HG03103 (cell line): ENCODE measurements around the gene SP140.
"Not testable (repeated sequence)": the region's sequence is repeated elsewhere in the genome, so short reads cannot be mapped to it uniquely, and the experiment has no call there.

Experiments used
- ATAC-seq: cut with Tn5 transposase; IDR thresholded peaks from one replicate; pipeline ENCODE4 v1.9.1; 2021; ENCODE audit warnings: low read depth; ENCODE audit not compliant: unreplicated experiment

The SP140 gene

DNA sequence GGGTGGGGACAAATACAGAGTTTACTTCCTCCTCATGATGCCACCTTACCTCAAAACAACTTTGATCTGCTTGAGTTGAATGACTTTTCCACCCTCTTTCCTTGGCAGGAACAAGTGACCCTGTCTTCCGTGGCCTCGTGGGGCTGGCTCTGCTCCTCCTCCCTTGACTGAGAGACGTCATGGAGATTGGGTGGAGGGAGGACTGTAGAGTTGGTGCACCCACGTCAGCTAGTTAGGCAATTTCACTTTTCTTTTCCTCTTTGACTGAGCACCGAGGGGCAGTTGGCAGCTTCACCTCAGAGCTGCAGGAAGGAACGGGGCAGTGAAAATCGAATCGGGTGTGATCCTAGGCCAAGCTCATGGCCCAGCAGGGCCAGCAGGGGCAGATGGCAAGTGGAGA is at the start of gene SP140:
Gene SP140, plus strand, starts transcription at position 251 of the 400 bp plus-strand sequence. Its CDS starts 109 bp downstream, at position 360.
- ATAC-seq, result peak; percentile 59

DNA sequence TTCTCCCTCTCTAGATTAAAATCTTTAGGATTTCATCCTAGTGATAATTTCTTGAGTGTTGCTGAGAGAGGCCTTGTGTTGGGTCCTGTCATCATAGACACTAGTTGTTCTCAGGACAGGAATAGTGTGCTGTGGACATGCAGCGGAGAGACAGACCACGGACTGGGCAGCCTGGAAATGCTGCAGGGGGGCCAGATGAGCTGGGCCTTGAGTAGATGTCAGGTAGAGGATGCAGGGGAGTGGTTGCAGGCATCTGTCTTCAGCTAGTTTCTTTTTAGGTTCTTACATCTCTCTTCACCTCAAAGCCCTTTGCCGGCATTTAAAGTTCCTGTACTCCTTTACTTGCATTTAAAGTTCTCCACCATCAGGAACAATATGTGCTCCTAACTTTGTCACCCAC is 48.5 kb upstream of the SP140 start:
- no peak for ATAC-seq

DNA sequence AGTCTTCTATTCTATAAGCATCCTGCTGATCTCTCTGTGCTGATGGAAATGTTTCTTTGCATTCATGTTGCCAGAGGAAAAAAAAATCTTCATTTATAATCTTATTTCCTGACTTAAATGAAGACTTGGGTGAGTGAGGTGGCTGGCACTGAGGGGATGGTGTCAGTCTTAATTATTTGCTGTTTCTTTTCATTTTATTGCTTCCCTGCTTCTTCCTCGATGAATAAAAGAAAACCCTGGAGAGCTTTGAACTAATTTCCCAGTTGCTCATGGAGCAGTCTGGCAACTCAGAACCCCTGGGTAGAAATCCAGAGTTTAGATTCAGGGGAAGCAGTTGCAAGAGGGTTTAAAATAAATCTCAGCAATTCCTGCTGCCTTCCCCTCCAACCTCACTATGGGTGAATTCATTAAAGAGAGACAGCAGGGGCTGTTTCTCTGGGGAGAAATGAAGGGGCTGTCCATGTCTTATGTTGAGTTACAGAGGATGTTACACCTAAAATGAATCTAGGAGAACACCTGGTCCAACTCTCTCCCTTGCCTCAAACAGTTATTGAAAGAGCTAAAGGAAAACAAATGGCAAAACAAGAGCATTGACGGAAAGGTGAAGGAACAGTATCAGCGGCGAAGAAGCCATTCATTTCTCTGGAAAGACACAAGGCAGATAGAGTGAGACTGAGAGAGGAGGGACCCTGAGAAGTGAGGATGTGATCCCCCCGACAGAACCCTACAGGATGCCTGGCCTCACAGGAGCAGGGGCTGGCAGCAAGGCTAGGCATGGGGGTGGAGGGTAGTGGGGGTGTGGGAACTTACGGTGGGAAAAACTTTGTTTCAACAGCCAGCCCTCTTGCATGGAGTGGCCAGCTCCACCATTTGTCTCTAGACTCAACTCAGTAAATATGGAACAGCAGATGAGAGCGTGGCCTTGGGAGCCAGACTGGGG is 46.7 kb upstream of the SP140 start:
- ATAC-seq, result no peak

DNA sequence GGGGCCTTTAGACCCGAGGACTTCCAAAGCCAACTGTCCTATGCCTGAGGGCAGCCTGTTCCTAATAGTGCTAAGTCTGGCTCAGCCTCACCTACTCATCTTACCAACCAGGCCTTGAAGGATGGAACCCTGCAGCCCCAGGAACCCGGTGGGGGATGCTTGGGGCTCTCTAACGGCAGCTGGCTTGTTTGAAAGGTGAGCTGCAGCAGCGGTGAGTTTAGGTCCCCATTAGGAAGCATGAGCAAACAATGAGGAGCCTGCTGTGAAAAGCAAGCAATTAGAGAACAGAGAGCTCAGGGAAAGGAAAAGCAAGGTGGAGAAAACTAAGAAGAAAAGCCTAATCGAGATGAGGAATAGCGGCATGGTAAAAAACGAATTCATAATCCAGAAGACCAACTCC is 45.6 kb upstream of the SP140 start:
- ATAC-seq, result no peak

DNA sequence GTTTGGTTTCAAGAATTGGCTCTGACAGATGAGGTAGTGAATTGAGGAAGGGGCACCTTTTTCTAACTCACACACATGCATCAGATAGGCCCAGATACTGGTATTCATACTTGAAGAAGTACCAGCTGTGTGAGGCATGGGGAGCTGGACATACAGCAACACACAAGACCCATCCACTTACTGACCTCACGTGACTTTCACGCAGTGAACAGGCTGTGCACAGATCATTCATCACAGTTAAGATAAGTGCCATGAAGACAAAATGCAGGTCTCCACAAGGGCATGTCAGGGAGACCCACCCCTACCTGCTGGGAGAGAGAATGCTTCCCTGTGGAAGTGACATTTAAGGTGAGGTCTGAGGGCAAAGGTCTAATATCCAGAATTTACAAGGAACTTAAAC is 44.3 kb upstream of the SP140 start:
- ATAC-seq, result no peak

DNA sequence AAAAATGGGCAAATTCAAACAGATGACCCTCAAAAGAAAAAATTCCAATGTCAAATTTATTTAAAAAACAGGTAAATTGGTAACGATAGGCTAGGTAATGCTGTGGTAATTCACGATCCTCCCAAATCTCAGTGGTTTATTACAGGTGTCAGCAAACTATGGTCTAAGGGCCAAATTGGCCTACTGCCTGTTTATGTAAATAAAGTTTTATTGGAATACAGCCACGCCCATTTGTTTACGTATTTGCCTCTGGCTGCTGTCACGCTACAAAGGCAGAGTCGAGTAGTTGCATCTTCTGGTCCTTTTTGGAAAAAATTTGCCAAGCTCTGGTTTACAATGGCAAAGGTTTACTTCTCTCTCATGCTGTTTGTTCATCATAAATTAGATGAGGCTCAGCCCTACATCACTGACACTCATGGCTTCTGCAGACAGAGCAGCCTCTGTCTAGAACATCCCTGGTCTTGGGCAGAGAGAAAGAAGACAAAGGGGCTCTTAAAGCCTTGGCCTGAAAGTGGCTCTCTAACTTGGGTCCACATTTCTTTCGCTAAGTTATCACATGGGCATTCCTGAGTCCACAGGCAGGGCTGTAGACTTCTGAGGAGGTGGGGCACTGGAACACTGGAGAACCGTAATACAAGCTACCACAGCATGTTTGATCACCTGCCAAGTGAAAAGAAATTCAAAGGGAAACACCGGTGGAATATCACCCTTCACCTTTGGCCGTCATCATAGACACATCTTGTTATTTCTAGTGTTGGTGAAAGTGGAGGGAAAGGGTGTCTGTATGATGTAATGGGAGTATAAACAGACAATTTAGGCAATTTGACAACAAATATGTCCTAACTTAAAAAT is 40.6 kb upstream of the SP140 start:
- ATAC-seq, result no peak

DNA sequence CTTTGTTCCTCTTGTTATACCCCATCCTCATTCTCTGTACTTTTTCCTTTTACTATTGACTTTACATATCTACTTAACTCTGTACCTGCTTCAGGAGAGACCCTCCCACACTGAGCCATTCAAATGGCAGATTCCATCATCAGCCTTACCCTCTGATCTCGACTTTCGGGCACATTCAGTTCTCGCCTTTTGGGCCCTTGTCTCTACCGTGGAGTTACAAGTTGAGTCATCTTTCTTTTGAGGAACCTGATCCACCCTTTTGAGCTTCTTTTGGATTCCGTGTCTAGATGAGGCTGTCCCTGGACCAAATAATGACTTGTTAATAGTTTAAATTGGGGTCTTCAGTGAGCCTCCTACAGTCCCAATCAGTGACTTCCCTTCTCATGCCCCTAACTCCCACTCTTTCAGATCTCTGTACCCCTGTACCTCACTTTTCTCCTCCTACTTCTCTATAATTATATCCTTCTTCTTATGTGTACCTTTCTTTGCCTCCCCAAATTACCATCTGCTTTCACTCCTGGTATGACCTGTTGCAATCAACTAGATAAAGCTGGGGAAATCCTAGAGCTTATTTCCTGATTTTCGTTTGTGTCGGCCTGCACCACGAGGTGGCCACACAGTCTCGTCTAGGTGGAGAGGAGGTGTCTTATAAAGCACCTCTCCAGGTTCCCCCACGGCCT is 23.0 kb upstream of the SP140 start:
- ATAC-seq, result peak; percentile 41

DNA sequence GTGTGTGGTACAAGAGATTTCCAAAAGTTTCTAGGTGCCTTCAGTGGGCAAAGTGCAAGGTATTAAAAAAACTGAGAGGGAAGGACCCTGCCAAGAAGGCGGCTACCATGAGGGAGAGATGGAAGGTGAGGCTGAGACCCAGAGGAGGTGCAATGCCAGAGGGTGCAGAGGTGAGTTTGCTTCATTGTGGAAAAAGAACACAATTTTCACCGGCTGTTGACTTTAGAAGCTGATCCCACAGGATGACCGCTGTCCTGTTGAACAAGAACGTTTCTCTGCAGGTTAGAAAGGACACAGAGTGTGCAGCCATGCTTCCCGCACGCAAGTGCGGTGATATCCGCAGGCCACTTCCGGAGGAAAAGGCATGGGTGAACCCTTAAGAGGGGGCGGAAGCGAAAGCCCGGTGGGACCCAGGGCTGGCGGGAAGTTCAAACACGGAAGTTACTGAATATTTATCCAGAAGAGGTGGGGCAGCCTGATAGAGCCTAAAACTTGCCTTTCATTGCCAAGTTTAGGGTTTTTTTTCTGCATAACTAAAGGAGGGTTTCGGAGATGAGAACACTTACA is 22.3 kb upstream of the SP140 start:
- ATAC-seq, result peak; percentile 68

DNA sequence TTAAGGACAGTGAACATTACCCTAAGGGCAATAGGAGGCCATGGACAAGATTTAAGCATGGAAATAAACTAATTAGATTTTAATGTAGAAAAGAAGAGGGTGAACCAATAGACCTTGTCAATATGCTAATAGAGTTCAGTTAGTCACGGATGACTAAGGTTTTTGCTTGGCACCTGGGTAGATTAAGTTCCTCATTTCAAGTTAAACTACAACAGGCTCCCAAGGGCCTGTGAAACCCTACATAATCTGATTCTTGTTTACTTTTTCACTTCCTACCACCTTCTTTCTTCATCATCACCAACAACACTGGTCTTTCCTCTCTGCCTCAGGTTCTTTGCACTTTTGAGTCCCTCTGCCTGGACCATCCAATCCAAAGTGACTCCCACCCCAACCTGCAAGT is 20.5 kb upstream of the SP140 start:
- no peak for ATAC-seq

DNA sequence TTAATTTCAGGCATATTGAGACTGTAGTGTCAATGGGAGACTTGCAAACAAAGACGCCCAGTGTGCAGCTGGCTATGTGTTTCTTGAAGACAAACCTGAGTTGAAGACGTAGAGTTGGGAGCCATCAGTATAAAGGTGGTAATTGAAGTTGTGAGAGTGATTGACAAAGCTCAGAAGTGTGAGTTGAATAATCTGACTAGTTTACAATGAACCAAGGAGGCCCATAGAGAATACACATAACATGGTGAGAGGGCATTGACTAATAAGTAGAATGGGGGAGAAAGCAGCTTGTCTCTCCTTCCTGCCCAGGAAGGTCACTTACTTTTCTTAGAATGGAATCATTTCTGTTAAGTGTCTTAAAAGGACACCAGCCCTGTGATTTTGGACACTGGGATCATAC is 19.8 kb upstream of the SP140 start:
- ATAC-seq, result no peak

DNA sequence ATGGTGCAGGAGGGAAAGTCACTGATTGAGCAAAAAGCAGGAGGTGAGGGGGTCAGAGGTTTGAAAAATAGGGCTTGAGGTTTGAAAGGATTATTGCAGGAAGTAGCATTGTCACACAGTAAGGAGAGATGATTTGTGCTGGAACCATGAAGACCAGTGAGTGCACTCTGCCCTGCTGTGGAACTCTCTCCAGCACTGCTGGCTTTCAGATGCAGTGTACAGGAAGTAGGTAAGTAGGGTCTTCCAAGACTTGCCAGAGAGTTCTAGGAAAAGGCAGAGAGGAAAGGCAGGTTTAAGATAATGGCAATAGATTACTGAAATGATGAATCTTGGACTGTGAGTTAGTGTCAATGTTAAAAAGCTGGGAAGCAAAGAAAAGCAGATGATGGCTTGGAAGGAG is 17.0 kb upstream of the SP140 start:
- no peak for ATAC-seq

DNA sequence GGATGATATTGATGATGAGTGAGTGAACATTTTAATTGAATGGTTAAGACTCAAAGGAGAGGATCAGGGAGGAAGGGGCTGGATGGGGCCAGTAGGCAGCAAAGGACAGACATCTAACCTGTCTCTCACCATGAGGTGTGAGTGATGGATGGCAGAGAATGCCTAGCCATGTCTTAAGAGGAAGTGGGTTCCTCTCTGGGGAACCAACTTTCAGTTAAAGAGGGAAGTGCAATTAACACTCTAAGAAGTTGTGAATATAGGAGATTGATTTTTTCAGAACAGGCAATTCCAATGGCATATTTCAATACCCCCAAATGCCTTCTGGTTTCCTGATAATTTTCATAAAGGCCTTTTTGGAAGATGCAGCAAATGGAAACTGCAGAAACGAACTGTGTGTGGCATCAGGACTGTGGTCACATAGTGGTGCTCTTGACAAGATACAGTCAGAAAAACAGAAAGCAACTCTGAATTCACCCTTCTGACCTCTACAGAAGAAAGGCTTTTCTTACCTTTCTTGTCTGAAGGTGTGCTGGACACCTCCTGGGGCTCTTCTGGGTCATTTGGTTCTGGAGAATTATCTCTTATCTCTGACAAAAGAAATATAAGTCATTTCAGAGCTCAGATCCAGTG is 16.0 kb upstream of the SP140 start:
- ATAC-seq, result no peak

DNA sequence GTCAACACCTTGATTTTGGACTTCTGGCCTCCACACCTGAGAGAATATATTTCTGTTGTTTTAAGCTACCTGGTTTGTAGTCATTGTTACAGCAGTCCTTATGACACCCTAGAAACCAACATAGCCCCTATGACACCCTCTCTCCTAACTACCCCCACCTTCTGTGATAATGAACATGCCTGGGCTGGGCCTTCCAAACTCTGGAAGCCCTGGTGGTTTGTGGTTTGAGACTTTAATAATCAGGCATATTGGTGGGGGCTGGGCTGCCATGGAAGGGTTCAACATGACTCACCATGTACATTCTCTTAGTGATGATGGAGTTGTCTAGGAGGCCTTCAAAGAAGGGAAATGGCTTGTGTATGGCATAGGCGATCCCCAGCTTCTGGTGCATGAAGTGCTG is 9.0 kb upstream of the SP140 start:
- no peak for ATAC-seq

DNA sequence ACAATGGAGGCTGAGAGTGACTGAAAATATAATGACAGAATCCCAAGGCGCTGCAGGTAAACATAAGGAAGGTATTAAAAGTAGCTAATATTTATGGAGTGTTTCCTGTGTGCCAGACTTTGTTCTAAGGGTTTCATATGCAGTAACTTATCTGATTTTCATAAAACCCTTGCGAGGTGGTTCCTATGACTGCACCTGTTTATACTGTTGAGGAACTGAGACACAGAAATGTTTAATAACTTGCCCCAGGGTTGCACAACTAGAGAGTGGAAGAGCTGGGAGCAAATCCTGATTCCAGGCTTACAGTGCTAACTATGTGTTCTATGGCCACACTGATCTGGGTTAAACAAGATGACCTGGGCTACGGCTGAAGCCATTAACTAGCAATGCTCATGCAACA is 8.1 kb upstream of the SP140 start:
- no peak for ATAC-seq

DNA sequence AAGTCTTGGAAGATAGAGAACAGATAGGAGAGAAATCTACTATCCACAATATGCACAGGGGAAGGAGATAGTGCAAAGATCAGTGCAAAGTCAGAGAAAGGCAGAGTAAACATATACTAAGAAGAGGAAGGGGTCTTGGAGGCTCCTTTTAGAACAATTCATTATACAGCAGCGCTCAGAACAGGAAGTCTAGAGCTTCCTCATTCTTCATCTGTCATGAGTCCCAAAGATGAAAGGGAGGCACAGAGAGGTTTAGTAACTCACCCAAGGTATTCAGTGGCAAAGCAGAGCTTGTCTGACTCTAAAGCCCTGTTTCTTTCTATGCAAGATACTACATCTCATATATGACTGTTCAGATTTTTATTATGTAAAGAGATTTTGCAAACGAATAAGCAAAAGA is 7.1 kb upstream of the SP140 start:
- peak; percentile 48 for ATAC-seq

DNA sequence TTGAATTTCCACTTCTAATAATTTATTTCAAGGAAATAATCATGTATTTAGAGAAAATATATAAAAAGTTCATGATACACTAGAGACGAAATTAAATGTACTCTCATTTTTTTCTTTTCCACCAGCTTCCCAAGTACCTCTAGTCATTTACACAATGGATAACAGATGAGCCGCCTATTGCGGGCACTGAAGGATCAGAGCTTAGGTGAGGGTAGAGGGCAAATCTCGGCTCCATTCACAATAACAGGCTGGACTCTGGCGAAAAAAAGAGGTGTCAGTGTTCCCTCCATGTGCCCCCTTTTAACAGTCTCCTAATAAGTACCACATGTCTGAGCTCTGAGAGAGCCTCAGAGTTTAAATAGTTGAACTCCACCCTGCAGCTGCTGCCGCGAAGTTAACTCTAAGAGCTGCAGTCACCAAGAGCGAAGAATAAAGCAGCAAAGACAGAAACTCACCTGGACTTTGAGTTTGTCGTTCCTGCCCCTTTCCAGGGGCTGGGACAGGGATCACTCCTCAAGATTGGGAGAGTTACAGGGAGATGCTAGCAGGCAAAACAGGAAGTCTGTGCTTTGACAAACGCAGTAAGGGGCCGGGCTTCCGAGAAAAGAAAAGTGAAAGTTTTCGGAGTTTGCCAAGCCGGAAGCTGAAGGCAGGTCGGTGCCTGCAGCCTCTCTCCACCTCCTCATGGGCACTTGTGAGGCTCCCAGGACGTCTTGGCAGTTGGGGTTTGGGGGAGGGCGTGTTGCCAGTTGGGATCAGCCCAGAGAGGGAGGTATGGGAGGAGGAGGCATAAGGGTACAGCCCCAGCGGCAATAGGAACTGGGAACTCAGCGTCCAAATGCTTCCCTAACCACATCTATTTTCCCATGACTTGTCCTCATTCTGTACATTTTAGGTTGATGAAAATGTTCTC is 5.9 kb upstream of the SP140 start, which contains the start of gene SP110:
Gene SP110, minus strand, starts transcription at position 566 of the 913 bp plus-strand sequence. CDS start 3,057 bp downstream, outside the sequence.
- ATAC-seq, result peak; percentile 68

DNA sequence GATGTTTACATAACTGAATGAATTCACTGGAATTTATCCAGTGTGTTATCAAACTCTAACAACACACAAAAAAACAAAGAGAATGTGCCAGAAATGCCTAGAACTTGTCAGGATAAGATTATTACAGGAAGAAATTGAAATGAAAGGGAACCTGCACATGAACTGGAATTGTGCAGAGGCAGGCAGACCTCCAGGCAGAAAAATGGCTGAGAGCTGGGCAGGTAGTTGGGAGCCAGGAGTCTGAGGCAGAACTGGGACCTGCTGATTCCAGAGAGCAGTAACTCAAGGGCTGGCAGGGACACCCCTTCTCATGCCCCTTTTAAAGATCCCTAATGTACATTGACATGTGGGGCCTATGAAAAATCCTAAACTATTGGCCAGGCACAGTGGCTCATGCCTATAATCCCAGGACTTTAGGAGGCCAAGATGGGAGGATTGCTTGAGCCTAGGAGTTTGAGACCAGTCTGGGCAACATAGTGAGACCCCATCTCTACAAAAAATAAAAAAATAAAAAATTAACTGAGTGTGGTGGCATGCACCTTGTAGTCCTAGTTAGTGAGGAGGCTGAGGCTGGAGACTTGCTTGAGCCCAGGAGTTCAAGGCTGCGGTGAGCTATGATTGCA is 5.1 kb upstream of the SP140 start:
- no peak for ATAC-seq

DNA sequence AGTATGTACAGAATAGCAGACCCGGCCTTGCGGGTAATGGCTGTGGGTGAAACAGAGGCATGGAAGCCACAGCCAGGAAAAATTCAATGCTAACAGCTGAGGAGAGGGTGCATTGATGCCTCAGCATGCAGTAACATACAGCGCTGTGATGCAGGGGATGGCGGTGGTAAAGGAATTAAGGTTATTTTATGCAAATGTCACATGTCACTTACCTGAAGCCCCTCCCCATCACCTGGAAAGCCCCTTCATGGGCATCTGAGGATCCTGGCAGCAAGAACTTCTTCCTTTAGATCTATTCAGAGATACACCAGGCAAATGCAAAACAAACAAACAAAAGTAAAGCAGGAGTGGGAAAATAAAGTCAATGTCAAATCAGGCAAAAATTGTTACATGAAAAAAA is 4.0 kb upstream of the SP140 start:
- ATAC-seq, result no peak

DNA sequence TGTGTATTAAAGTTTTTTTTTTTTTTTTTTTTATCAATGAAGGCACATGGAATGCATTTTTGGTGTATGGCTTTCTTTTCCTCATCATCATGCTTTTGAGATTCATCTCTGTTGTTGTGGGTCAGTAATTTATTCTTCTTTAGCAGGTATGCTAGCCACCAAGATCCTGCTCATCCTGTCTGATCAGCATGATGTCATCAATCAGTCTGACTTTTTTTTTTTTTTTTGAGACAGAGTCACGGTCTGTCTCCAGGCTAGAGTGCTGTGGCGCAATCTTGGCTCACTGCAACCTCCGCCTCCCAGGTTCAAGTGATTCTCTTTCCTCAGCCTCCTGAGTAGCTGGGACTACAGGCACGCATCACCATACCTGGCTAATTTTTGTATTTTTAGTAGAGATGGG is 2.7 kb upstream of the SP140 start:
- not testable (repeated sequence) for ATAC-seq
